ENCODE measurements around the gene WDR88. TPM values are rescaled to one million over a fixed set of nuclear protein-coding genes. Genes with fewer than 3 reads are reported as not detected.
"Not testable (repeated sequence)": the region's sequence is repeated elsewhere in the genome, so short reads cannot be mapped to it uniquely, and the experiment has no call there.

Gene WDR88
- total RNA-seq, 1 donor from 2014 or later: not detected

- intact Hi-C loops (cut with micrococcal nuclease): no loop called here
Observed at GRCh38 chr19:33208904-33209849, 77.3 kb downstream of the WDR88 start.

DNA sequence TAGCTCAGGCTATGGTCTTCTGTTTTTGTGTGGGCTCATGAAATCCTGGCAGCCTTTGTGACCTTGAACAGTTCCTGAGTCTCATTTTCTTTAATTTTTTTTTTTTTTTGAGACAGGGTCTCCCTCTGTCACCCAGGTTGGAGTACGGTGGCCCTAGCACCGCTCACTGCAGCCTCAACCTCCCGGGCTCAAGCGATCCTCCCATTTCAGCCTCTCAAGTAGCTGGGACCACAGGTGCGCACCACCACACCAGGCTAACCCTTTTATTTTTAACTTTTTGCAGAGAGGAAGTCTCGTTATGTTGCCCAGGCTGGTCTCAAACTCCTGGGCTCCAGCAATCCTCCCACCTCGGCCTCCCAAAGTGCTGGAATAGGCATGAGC is 77.9 kb downstream of the WDR88 start:
- intact Hi-C loops (cut with micrococcal nuclease): not testable (repeated sequence)

DNA sequence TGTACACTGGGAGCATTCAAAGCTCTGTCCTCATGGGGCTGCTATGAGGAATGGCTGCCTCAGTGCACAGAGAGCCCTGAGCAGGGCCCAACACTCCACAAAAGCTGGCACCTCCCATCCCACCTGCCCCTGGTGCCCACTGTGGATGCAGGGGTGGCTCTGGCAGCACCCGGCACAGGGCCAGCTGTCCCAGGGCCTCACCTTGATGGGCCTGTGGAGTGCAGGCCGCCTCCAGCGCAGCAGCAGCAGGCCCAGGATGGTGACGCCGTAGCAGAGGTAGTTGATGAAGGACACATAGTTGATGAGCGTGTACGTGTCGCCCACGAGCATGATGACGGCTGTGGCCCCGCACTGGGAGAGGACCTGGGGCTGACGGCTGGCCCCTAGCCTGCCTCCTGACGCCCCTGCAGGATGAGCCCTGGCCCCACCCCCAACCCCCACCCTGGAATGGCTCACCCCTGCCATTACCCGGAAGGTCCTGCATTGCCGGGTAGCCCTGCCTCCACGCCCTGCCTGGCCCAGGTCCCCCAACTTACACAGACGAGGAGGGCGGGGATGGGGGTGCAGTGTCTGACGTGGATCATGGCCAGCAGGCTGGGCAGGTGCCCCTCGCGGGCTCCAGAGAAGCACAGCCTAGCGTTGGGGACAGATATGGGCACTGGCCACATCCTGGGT is 78.5 kb downstream of the WDR88 start:
- intact Hi-C loops (cut with micrococcal nuclease): no loop called here

- intact Hi-C loops (cut with micrococcal nuclease): no loop called here
Observed at GRCh38 chr19:33211794-33212435, 80.0 kb downstream of the WDR88 start.

DNA sequence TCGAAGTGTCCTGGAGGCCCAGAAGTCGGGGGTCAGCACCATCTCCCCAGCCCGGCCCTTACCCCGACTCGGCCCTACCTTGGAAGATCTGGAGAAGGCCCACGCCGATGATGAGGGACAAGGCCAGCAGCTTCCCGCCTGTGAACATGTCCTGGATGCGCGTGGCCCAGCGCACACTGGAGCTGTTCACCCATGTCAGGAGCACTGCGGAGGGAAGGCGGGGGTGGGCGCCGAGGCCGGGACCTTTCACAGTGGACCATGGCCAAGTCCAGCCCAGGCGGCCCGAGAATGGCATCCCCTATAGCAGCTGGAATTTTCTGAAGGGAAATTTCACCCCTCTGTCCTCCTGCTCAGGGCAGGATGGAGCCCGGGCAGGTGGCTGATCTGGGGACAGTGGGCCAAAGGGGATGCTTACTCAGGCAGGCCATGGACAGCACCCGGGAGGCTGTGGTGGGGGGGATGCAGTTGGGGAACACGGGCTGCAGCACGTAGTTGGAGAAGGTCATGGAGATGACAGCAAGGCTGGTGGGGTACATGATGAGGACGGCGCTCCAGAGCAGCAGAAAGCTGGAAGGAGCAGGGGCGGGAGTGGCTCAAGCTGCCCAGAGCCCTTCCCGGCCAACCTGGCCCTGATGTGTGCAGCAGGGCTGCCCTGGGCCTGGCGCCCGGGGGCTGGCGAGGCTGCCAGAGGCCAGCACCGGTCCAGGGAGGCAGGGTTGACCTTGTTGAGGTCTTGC is 80.7 kb downstream of the WDR88 start:
- intact Hi-C loops (cut with micrococcal nuclease): no loop called here

DNA sequence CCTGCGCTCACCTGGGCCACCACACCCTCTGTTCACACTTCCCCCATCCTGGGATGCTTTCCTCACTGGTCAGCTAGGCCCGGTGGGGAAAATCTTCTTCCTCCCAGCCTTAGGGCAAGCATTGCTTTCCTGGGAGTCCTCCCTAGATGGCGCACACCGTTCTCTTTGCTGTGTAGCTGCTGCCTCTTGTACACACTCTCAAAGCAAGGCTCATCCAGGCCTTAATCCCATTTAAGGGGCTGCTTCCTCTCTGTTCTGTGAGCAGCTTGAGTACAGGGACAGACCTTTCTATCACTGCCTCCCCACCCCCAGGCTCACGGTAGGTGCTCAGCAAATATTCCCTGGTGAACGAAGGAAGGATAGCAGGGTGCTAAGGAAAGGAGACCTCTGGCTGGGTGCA is 82.7 kb downstream of the WDR88 start:
- intact Hi-C loops (cut with micrococcal nuclease): no loop called here

- intact Hi-C loops (cut with micrococcal nuclease): no loop called here
Observed at GRCh38 chr19:33215438-33216197, 83.7 kb downstream of the WDR88 start.

DNA sequence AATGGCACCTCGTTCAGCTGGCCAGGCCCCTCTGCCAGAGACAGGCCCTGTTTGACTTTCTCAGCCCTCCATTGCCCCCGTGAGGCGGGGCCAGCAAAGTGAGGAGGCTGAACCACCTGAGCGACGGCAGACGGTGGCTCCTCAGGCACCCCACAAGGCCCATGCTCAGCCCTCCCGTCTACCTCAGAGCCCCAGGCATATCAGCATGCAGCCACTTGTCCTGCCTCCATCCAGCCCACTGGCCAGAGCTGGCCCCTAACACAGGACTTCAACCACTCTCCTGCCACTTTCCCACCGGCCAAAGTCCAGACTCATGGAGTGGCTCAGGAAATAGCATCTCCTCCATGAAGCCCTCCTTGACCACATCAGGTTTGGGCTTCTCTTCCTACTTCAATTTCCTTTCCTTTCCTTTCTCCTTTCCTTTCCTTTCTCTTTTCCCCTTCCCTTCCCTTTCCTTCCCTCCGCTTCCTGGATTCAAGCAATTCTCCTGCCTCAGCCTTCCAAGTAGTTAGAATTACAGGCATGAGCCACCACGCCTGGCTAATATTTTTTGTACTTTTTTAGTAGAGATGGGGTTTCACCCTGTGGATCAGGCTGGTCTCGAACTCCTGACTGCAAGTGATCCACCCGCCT is 84.4 kb downstream of the WDR88 start:
- intact Hi-C loops (cut with micrococcal nuclease): no loop called here

DNA sequence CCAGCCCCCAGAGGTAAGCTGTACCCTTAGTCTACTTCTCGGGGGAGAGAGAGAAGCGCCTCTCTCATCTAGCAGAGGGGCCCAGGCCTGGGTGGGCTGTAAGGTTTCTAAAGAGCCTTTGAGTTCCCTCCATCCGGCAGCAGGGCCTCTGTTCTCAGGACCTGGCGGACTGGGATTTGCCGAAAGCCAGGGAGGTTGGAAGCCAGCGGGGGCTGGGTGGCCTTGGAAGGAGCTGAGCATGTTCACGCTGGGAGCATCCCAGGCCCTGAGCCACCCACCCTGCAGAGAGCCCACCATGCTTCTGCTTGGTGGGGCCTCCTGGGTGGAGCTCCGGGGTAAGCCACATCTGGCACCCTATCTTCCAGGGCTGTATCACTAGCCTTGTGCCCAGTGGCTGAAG is 86.0 kb downstream of the WDR88 start:
- intact Hi-C loops (cut with micrococcal nuclease): no loop called here

DNA sequence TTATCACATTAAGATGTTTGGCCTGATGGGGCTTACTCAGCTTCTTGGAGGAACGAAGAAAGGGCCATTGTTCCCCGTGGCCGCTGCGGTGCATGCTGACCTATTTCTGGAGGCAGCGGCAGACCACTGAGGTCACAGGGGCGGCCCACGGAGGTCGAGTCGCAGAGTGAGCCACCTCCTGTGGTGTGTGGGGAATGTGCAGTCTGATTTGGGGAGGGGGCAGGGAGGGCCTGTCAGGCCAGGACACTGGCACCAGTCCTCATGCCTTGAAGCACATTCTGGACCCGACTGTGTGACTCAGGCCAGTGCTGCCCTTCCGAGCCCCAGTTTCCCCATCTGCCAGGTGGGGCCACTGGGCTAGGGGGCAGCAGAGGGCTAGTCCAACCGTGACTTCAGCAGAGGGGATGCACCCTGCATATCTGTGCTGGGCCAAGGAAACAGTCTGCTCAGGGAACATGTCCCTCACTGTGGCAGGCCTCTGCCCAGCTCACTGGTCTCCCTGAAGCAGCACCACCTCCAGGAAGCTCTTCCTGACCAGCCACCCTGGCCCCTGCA is 87.4 kb downstream of the WDR88 start:
- intact Hi-C loops (cut with micrococcal nuclease): no loop called here

- intact Hi-C loops (cut with micrococcal nuclease): no loop called here
Observed at GRCh38 chr19:33220115-33220514, 88.2 kb downstream of the WDR88 start.

- intact Hi-C loops (cut with micrococcal nuclease): no loop called here
Observed at GRCh38 chr19:33220735-33221134, 88.8 kb downstream of the WDR88 start.

GRCh38 chr19:33221638-33222037 is 89.7 kb downstream of the WDR88 start:
- intact Hi-C loops (cut with micrococcal nuclease): no loop called here

GRCh38 chr19:33222255-33222654 is 90.3 kb downstream of the WDR88 start:
- intact Hi-C loops (cut with micrococcal nuclease): not testable (repeated sequence)

DNA sequence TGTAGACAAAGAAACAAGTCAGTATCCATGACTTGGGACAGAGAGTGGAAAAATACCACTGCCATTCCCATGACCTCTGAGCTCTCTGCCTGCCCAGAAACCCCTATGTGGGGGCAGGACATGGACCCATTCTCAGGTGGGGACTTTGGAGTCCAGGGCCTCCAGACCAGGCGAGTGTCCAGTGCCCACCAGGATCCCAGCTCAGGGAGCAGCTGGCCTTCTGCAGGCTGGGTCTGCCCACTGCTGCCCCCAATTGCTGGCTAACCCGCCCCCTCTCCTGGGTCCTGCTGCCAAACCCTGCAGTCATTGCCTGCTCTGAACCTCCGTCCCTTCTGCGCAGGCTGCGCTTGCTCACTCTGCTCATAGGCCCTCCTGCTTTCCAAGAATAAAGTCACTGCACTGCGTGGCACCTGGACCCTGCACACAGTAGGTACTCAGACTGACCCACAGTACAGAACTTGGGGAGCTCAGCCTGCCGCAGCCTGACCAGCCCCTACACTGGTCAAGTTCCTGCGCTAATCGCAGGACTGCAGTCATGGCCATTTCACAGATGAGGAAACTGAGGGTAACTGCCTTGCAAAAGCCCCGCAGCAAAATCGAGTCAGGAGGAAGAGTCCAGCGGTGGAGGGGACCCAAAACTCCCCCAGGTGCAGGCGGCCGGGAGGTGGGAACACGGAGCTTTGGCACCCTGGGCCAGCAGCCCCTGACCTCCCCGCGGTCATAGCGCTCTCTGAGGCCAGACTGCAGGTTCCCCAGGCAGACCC is 93.0 kb downstream of the WDR88 start:
- intact Hi-C loops (cut with micrococcal nuclease): no loop called here

Data from T-helper 2 cell treated with Interferon-gamma antibody and Interleukin-4, amounts not matched to agents 100 ng/mL and 5 ng/mL, for 36 hours (primary cell).